Peyer's patch (tissue), 4 donors: ENCODE data around the gene SEZ6.

Experiments used
- POLR2A ChIP-seq, 2 donors: fragments of 450-650 bp; IDR thresholded peaks; one replicate each; pipeline ENCODE4 v1.5.1; 2017; ENCODE audit warnings: antibody characterized with exemption in 2 of 2, mild to moderate bottlenecking in 2 of 2, moderate library complexity in 2 of 2
- TF ChIP-seq, protein P1 (sequence below), 6 experiments: fragments of 450-650 bp in 4 of 6; fragments of 200-600 bp in 2 of 6; sonication (generic) in 1 of 6; IDR thresholded peaks; one replicate each; pipeline ENCODE4 v1.5.1; 2017 to 2019; ENCODE audit warnings: antibody characterized with exemption in 6 of 6, mild to moderate bottlenecking in 3 of 6, moderate library complexity in 1 of 6

- TF ChIP-seq, protein P1, sequence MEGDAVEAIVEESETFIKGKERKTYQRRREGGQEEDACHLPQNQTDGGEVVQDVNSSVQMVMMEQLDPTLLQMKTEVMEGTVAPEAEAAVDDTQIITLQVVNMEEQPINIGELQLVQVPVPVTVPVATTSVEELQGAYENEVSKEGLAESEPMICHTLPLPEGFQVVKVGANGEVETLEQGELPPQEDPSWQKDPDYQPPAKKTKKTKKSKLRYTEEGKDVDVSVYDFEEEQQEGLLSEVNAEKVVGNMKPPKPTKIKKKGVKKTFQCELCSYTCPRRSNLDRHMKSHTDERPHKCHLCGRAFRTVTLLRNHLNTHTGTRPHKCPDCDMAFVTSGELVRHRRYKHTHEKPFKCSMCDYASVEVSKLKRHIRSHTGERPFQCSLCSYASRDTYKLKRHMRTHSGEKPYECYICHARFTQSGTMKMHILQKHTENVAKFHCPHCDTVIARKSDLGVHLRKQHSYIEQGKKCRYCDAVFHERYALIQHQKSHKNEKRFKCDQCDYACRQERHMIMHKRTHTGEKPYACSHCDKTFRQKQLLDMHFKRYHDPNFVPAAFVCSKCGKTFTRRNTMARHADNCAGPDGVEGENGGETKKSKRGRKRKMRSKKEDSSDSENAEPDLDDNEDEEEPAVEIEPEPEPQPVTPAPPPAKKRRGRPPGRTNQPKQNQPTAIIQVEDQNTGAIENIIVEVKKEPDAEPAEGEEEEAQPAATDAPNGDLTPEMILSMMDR (IDR thresholded peaks at IDR 0.05): no peak
- TF ChIP-seq POLR2A (IDR thresholded peaks at IDR 0.05): no peak
Observed at GRCh38 chr17:28963841-28964240, 42.0 kb downstream of the SEZ6 start.
